ENCODE data around the gene TRPC4.

The TRPC4 gene

DNA sequence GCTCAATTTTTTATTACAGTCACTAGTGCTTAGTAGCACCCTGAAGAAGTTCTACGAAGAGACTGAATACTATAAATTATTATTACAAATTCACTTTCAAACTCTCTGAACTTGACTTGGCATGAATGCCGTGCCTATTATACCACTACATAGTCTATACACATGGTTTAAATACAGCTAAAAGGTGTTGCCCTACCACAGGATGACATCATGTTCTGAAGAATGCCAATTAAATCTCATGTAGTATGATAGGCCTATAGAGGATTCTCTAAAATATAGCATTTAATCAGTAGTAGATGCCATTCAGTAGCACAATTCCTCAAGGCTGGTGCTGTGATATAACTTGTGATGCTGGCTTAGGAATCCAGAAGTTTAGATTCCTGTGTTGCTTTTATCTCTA is 254.3 kb downstream of the TRPC4 start:
- Histone ChIP-seq H3K9me3 (ENCODE audit: control insufficient read depth, low read length) (no peaks in the 10 kb centered on the region), H3K36me3 (ENCODE audit: control insufficient read depth, insufficient read depth, low read length) (no peaks in the 10 kb centered on the region), H3K9ac (ENCODE audit: low read length) (no peak overlapping the region), H3K4me3 (ENCODE audit: low read length) (no peak overlapping the region), H3K4me1 (ENCODE audit: control insufficient read depth, insufficient read depth, low read length) (no peaks in the 10 kb centered on the region), H3K27me3 (ENCODE audit: control insufficient read depth, insufficient read depth, low read length) (no peaks in the 10 kb centered on the region)

DNA sequence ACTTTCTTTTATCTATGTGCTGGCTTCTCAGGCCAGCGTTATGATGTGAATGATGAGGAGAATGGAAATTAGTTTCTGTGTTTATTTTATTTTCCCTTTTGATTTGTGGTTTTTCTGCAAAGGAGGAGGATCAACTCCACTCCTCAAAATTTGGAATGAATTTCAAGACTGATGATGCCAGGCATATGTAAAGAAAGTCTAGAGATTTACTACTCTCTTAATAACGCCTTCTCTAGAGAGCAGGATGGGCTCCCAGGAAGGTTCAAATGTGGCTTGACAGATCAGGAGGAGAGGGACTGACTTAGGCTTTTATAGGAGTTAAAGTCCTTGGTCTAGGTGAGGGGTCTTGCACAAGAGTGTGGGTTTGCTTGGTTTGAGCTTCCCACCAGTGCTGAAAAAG is 255.9 kb downstream of the TRPC4 start:
- no peak overlapping the region for H3K9ac ChIP-seq (ENCODE audit: low read length)
- H3K36me3 ChIP-seq (ENCODE audit: control insufficient read depth, insufficient read depth, low read length), result no peaks in the 10 kb centered on the region
- no peaks in the 10 kb centered on the region for H3K27me3 ChIP-seq (ENCODE audit: control insufficient read depth, insufficient read depth, low read length)
- H3K4me1 ChIP-seq (ENCODE audit: control insufficient read depth, insufficient read depth, low read length), result no peaks in the 10 kb centered on the region
- H3K4me3 ChIP-seq (ENCODE audit: low read length), result no peak overlapping the region
- no peaks in the 10 kb centered on the region for H3K9me3 ChIP-seq (ENCODE audit: control insufficient read depth, low read length)

GRCh38 chr13:37613236-37613635 is 256.3 kb downstream of the TRPC4 start:
- H3K4me3 ChIP-seq (ENCODE audit: low read length), result no peak overlapping the region
- H3K9me3 ChIP-seq (ENCODE audit: control insufficient read depth, low read length), result no peaks in the 10 kb centered on the region
- H3K36me3 ChIP-seq (ENCODE audit: control insufficient read depth, insufficient read depth, low read length), result no peaks in the 10 kb centered on the region
- H3K4me1 ChIP-seq (ENCODE audit: control insufficient read depth, insufficient read depth, low read length), result no peaks in the 10 kb centered on the region
- no peak overlapping the region for H3K9ac ChIP-seq (ENCODE audit: low read length)
- no peaks in the 10 kb centered on the region for H3K27me3 ChIP-seq (ENCODE audit: control insufficient read depth, insufficient read depth, low read length)

GRCh38 chr13:37608750-37609339 is 260.7 kb downstream of the TRPC4 start:
- H3K9ac ChIP-seq (ENCODE audit: low read length), result no peak overlapping the region
- H3K4me3 ChIP-seq (ENCODE audit: low read length), result no peak overlapping the region
- no peaks in the 10 kb centered on the region for H3K4me1 ChIP-seq (ENCODE audit: control insufficient read depth, insufficient read depth, low read length)
- no peaks in the 10 kb centered on the region for H3K9me3 ChIP-seq (ENCODE audit: control insufficient read depth, low read length)
- no peaks in the 10 kb centered on the region for H3K27me3 ChIP-seq (ENCODE audit: control insufficient read depth, insufficient read depth, low read length)
- no peaks in the 10 kb centered on the region for H3K36me3 ChIP-seq (ENCODE audit: control insufficient read depth, insufficient read depth, low read length)

DNA sequence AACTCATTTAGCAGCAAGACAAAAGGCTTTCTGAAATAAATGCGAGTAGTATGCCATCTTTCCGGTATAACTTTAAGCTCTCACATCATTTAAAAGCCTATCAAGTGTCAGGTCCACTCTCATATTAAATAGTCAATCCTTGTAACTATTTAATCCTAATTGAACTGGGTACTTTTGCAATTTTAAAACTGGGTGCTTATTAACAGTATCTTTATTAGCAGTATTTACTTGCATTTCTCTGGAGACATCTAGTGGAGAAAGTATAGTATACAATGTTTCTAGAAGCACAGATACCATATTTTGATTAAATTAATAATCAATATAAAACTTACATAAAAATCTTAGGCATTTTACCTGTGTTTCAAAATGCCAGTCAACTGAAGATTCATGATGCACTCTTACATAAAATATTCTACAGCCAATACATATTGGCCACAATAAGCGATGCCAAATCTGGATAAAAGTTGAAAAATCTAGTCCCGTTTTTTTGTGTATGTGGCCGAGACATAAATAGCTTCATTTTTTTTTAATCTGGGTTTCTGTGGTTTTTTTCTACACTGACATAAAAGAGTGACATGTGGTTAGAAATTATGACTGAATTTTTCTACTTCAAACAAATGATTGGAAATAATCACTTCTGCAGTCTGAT is 266.7 kb downstream of the TRPC4 start:
- H3K4me3 ChIP-seq (ENCODE audit: low read length), result no peak overlapping the region

GRCh38 chr13:37601648-37602440 is 267.7 kb downstream of the TRPC4 start:
- no peaks in the 10 kb centered on the region for H3K4me1 ChIP-seq (ENCODE audit: control insufficient read depth, insufficient read depth, low read length)
- no peaks in the 10 kb centered on the region for H3K36me3 ChIP-seq (ENCODE audit: control insufficient read depth, insufficient read depth, low read length)
- H3K4me3 ChIP-seq (ENCODE audit: low read length), result no peak overlapping the region
- H3K9ac ChIP-seq (ENCODE audit: low read length), result no peak overlapping the region
- no peaks in the 10 kb centered on the region for H3K9me3 ChIP-seq (ENCODE audit: control insufficient read depth, low read length)
- no peaks in the 10 kb centered on the region for H3K27me3 ChIP-seq (ENCODE audit: control insufficient read depth, insufficient read depth, low read length)

More for the DNA sequence above, 266.7 kb downstream of the TRPC4 start:
- no peaks in the 10 kb centered on the region for H3K36me3 ChIP-seq (ENCODE audit: control insufficient read depth, insufficient read depth, low read length)
- no peaks in the 10 kb centered on the region for H3K9me3 ChIP-seq (ENCODE audit: control insufficient read depth, low read length)
- no peak overlapping the region for H3K9ac ChIP-seq (ENCODE audit: low read length)
- no peaks in the 10 kb centered on the region for H3K4me1 ChIP-seq (ENCODE audit: control insufficient read depth, insufficient read depth, low read length)
- H3K27me3 ChIP-seq (ENCODE audit: control insufficient read depth, insufficient read depth, low read length), result no peaks in the 10 kb centered on the region

DNA sequence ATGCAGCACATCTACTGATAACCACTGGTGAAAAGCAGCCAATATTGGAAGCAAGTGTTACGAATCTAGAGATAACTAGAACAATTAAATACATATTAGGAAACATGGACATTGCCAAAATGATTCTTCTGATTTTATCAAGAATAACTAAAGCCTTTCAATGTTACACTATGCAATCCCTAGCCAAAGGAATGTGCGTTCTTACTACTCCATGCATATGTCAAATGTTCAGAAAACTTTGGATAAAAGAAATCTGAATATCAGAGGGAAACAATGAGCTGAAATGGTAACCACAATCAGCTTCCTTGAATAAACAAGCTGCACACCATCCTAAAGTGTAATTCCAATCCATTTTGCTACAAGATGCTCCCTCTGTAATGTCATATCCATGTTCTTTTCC is 270.1 kb downstream of the TRPC4 start:
- no peaks in the 10 kb centered on the region for H3K27me3 ChIP-seq (ENCODE audit: control insufficient read depth, insufficient read depth, low read length)
- no peaks in the 10 kb centered on the region for H3K9me3 ChIP-seq (ENCODE audit: control insufficient read depth, low read length)
- no peaks in the 10 kb centered on the region for H3K36me3 ChIP-seq (ENCODE audit: control insufficient read depth, insufficient read depth, low read length)
- H3K9ac ChIP-seq (ENCODE audit: low read length), result no peak overlapping the region
- no peaks in the 10 kb centered on the region for H3K4me1 ChIP-seq (ENCODE audit: control insufficient read depth, insufficient read depth, low read length)
- H3K4me3 ChIP-seq (ENCODE audit: low read length), result no peak overlapping the region

DNA sequence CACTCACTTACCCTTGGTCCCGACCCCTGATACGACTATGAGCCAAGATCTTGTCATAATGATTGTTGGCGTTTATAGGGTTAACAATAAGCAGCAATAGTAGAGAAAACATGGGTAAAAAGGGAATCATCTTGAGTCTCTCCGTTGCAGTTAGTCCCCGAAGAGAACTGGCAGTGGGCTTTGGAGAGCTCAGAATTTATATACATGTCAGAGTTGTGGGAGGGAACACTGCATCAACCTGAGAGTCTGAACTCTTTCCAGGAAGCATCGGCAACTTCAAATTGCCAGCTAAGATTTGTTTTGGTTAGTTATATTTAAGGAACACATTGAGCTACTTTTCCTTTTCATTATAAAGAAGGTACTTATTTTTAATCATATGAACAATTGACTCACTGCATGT is 271.0 kb downstream of the TRPC4 start, which contains the start of gene POSTN:
Gene POSTN, minus strand, starts transcription at position 172 of the 400 bp plus-strand sequence. Its CDS starts 42 bp downstream, at position 130.
- no peak within 1 kb of the TSS for H3K9ac ChIP-seq (ENCODE audit: low read length)
- no peaks in the 10 kb centered on the region for H3K27me3 ChIP-seq (ENCODE audit: control insufficient read depth, insufficient read depth, low read length)
- H3K4me1 ChIP-seq (ENCODE audit: control insufficient read depth, insufficient read depth, low read length), result no peaks in the 10 kb centered on the region
- H3K36me3 ChIP-seq (ENCODE audit: control insufficient read depth, insufficient read depth, low read length), result no peaks in the 10 kb centered on the region
- H3K9me3 ChIP-seq (ENCODE audit: control insufficient read depth, low read length), result no peaks in the 10 kb centered on the region
- H3K4me3 ChIP-seq (ENCODE audit: low read length), result no peak within 1 kb of the TSS

DNA sequence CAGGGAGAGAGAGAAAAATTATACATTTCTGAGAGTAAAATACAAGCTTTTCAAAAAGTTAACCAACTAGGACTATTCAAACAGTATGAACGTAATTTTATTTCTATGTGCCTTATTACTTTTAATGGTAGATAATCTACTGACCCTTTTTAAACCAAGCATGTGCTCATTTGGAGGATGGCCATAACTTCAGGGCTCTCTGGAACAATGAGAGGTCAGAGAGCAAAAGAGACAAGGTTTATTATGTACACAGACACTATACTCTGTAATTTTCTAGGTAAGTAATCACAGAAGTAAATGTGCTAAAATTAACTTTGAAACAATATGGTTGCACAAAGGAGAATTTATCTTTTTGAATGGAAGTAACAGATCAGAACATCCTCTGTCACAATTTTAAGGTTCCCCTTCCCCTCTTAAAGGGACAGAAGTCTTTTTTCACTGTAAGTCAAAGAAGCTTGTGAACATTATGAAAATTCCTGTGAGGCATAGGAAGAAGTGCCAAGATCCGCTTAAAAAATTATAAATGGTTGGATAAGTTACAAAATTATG is 272.0 kb downstream of the TRPC4 start:
- no peaks in the 10 kb centered on the region for H3K9me3 ChIP-seq (ENCODE audit: control insufficient read depth, low read length)
- H3K27me3 ChIP-seq (ENCODE audit: control insufficient read depth, insufficient read depth, low read length), result no peaks in the 10 kb centered on the region
- no peak overlapping the region for H3K9ac ChIP-seq (ENCODE audit: low read length)
- no peak overlapping the region for H3K4me3 ChIP-seq (ENCODE audit: low read length)
- no peaks in the 10 kb centered on the region for H3K36me3 ChIP-seq (ENCODE audit: control insufficient read depth, insufficient read depth, low read length)
- H3K4me1 ChIP-seq (ENCODE audit: control insufficient read depth, insufficient read depth, low read length), result no peaks in the 10 kb centered on the region

DNA sequence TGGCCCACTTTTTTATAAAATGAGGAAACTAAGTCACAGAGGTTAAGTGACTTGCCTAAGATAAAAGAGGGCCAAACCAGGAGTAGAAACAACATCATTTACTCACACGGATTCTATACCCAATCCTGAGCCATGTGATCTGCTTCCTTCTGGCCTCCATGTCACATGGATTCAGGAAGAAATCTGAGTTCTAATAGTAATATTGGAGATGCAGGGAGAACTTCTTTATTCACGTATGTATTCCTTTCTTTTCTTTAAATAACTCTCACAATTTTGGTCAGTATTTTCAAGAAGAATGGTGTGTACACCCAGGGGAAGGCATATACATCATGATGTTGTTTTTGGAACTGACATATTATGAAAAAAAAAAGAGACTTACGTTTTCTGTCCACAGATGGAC is 272.8 kb downstream of the TRPC4 start:
- Histone ChIP-seq H3K9ac (ENCODE audit: low read length) (no peak overlapping the region), H3K9me3 (ENCODE audit: control insufficient read depth, low read length) (no peaks in the 10 kb centered on the region), H3K4me1 (ENCODE audit: control insufficient read depth, insufficient read depth, low read length) (no peaks in the 10 kb centered on the region), H3K36me3 (ENCODE audit: control insufficient read depth, insufficient read depth, low read length) (no peaks in the 10 kb centered on the region), H3K27me3 (ENCODE audit: control insufficient read depth, insufficient read depth, low read length) (no peaks in the 10 kb centered on the region), H3K4me3 (ENCODE audit: low read length) (no peak overlapping the region)

- H3K9ac ChIP-seq (ENCODE audit: low read length), result no peak overlapping the region
- no peak overlapping the region for H3K4me3 ChIP-seq (ENCODE audit: low read length)
- H3K36me3 ChIP-seq (ENCODE audit: control insufficient read depth, insufficient read depth, low read length), result no peaks in the 10 kb centered on the region
- no peaks in the 10 kb centered on the region for H3K4me1 ChIP-seq (ENCODE audit: control insufficient read depth, insufficient read depth, low read length)
- no peaks in the 10 kb centered on the region for H3K27me3 ChIP-seq (ENCODE audit: control insufficient read depth, insufficient read depth, low read length)
- H3K9me3 ChIP-seq (ENCODE audit: control insufficient read depth, low read length), result no peaks in the 10 kb centered on the region
These were observed 274.4 kb downstream of the TRPC4 start for GRCh38 chr13:37595162-37595561.

GRCh38 chr13:37594550-37594949 is 275.0 kb downstream of the TRPC4 start:
- Histone ChIP-seq H3K9me3 (ENCODE audit: control insufficient read depth, low read length) (no peaks in the 10 kb centered on the region), H3K27me3 (ENCODE audit: control insufficient read depth, insufficient read depth, low read length) (no peaks in the 10 kb centered on the region), H3K9ac (ENCODE audit: low read length) (no peak overlapping the region), H3K4me3 (ENCODE audit: low read length) (no peak overlapping the region), H3K36me3 (ENCODE audit: control insufficient read depth, insufficient read depth, low read length) (no peaks in the 10 kb centered on the region), H3K4me1 (ENCODE audit: control insufficient read depth, insufficient read depth, low read length) (no peaks in the 10 kb centered on the region)

Measured in mucosa of stomach (tissue), 1 donor.